SK-N-SH (cell line): ENCODE data around the gene SCNN1G. TPM values are rescaled to one million over a fixed set of nuclear protein-coding genes. Genes with fewer than 3 reads are reported as not detected.

Experiments used
- CTCF ChIA-PET: fragments of 300-600, 350-600 bp; formaldehyde crosslinking; extraction: SDS; loops from one replicate; lab custom pipeline; 2021; lab: Yijun Ruan, JAX
- POLR2A ChIA-PET: fragments of 350-600 bp; sonication (Branson Sonifier 250); formaldehyde crosslinking; extraction: SDS; loops from one replicate; lab custom pipeline; 2020; ENCODE audit warnings: antibody characterized with exemption, inconsistent platforms; lab: Yijun Ruan, JAX
- DNase-seq: peaks from one replicate; pipeline ENCODE4 v3.0.0; 2012
- H2AFZ ChIP-seq: fragments of 200-600 bp; sonication (generic); 2 replicates; pipeline ENCODE4 v1.8.1; 2016; ENCODE audit warnings: antibody characterized with exemption, mild to moderate bottlenecking, low read depth
- H3F3A ChIP-seq: fragments of 200-600 bp; sonication (generic); replicated peaks from 2 replicates; pipeline ENCODE3; 2016; ENCODE audit warnings: antibody characterized with exemption, mild to moderate bottlenecking; ENCODE audit not compliant: insufficient read depth
- H3K27ac ChIP-seq, 2 experiments: fragments of 200-500 bp in 1 of 2; fragments of 200-600 bp in 1 of 2; sonication (Bioruptor generic) in 1 of 2; sonication (generic), shearing (Covaris generic) in 1 of 2; 2 replicates each; pipeline versions ENCODE4 v1.5.1 to v1.6.1; 2014 to 2016; ENCODE audit warnings: low read depth in 2 of 2, inconsistent platforms in 1 of 2, low read length in 1 of 2, mild to moderate bottlenecking in 1 of 2, mixed read lengths in 1 of 2
- H3K27me3 ChIP-seq: fragments of 200-600 bp; sonication (generic), shearing (Covaris generic); 2 replicates; pipeline ENCODE4 v1.6.1; 2016; ENCODE audit warnings: mixed run types; ENCODE audit not compliant: insufficient read depth
- H3K36me3 ChIP-seq, 2 experiments: fragments of 200-500 bp in 1 of 2; fragments of 200-600 bp in 1 of 2; sonication (Bioruptor generic) in 1 of 2; sonication (generic) in 1 of 2; replicated peaks in 1 of 2; 2 replicates each; pipeline versions ENCODE3 to v1.5.1; 2014 to 2016; ENCODE audit warnings: low read length in 1 of 2, mild to moderate bottlenecking in 1 of 2; ENCODE audit not compliant: insufficient read depth in 2 of 2, control insufficient read depth in 1 of 2
- H3K4me1 ChIP-seq, 2 experiments: fragments of 200-500 bp in 1 of 2; fragments of 200-600 bp in 1 of 2; sonication (Bioruptor generic) in 1 of 2; sonication (generic), shearing (Covaris generic) in 1 of 2; 2 replicates each; pipeline versions ENCODE4 v1.5.1 to v1.6.1; 2014 to 2016; ENCODE audit warnings: low read depth in 1 of 2, low read length in 1 of 2, mixed run types in 1 of 2; ENCODE audit not compliant: insufficient read depth in 2 of 2, control insufficient read depth in 1 of 2
- H3K4me2 ChIP-seq: fragments of 200-600 bp; sonication (generic), shearing (Covaris generic); 2 replicates; pipeline ENCODE4 v1.6.1; 2017; ENCODE audit warnings: mixed run types
- H3K4me3 ChIP-seq, 2 experiments: fragments of 200-500 bp in 1 of 2; fragments of 200-600 bp in 1 of 2; sonication (Bioruptor generic) in 1 of 2; sonication (generic), shearing (Covaris generic) in 1 of 2; 2 replicates each; pipeline versions ENCODE4 v1.5.1 to v1.8.1; 2014 to 2016; ENCODE audit warnings: low read depth in 2 of 2, inconsistent platforms in 1 of 2, low read length in 1 of 2, mild to moderate bottlenecking in 1 of 2, mixed read lengths in 1 of 2, moderate library complexity in 1 of 2
- H3K79me2 ChIP-seq: fragments of 200-600 bp; sonication (generic); 2 replicates; pipeline ENCODE4 v1.8.1; 2017; ENCODE audit warnings: mild to moderate bottlenecking; ENCODE audit not compliant: insufficient read depth
- H3K9ac ChIP-seq: fragments of 200-600 bp; sonication (generic); 2 replicates; pipeline ENCODE4 v1.6.1; 2017; ENCODE audit warnings: mixed run types
- H3K9me2 ChIP-seq: fragments of 200-600 bp; sonication (generic); 2 replicates; pipeline ENCODE4 v1.6.1; 2017; ENCODE audit warnings: mixed run types
- H3K9me3 ChIP-seq: fragments of 200-600 bp; sonication (generic); 2 replicates; pipeline ENCODE4 v1.6.1; 2017; ENCODE audit warnings: mixed run types, mild to moderate bottlenecking, moderate library complexity
- H4K20me1 ChIP-seq: fragments of 200-600 bp; sonication (generic); 2 replicates; pipeline ENCODE4 v1.6.1; 2017; ENCODE audit warnings: mild to moderate bottlenecking, mixed run types; ENCODE audit not compliant: insufficient read depth
- EP300 ChIP-seq, 2 experiments: IDR thresholded peaks; 2 replicates each; pipeline versions ENCODE4 v1.4.0 to v1.6.1; 2012; ENCODE audit warnings: borderline replicate concordance in 1 of 2, low read depth in 1 of 2, low read length in 1 of 2
- EZH2phosphoT487 ChIP-seq: fragments of 200-600 bp; sonication (generic); IDR thresholded peaks from 2 replicates; pipeline ENCODE4 v1.6.1; 2017; ENCODE audit warnings: low read depth, mixed run types, mild to moderate bottlenecking, antibody characterized with exemption, moderate library complexity, borderline replicate concordance
- GATA2 ChIP-seq: sonication (generic); formaldehyde crosslinking; IDR thresholded peaks from 2 replicates; pipeline ENCODE4 v1.5.0; 2020; ENCODE audit warnings: mild to moderate bottlenecking, missing genetic modification reagents
- MEF2A ChIP-seq: IDR thresholded peaks from 2 replicates; pipeline ENCODE4 v1.4.0; 2012; ENCODE audit warnings: low read depth, borderline replicate concordance
- MXI1 ChIP-seq: IDR thresholded peaks from 2 replicates; pipeline ENCODE4 v1.6.1; 2012; ENCODE audit warnings: mild to moderate bottlenecking, low read depth, low read length, improper control_type of control experiment
- NFIC ChIP-seq: IDR thresholded peaks from 2 replicates; pipeline ENCODE4 v1.4.0; 2012; ENCODE audit warnings: borderline replicate concordance
- RAD21 ChIP-seq: IDR thresholded peaks from 2 replicates; pipeline ENCODE4 v1.6.1; 2012; ENCODE audit warnings: mild to moderate bottlenecking, low read length
- RCOR1 ChIP-seq: fragments of 150-350 bp; IDR thresholded peaks from 2 replicates; pipeline ENCODE4 v1.6.1; 2017; ENCODE audit warnings: antibody characterized with exemption, low read length
- REST ChIP-seq: IDR thresholded peaks from 2 replicates; pipeline ENCODE4 v1.6.1; 2012; ENCODE audit warnings: mild to moderate bottlenecking, low read depth, low read length, moderate library complexity
- RFX5 ChIP-seq: IDR thresholded peaks from 2 replicates; pipeline ENCODE4 v1.6.1; 2012; ENCODE audit warnings: mild to moderate bottlenecking, improper control_type of control experiment, low read length
- RXRA ChIP-seq: IDR thresholded peaks from 2 replicates; pipeline ENCODE4 v1.4.0; 2012; ENCODE audit warnings: low read depth, mild to moderate bottlenecking, borderline replicate concordance
- SIN3A ChIP-seq: IDR thresholded peaks from 2 replicates; pipeline ENCODE4 v1.6.1; 2012; ENCODE audit warnings: low read depth, mild to moderate bottlenecking, low read length, moderate library complexity, borderline replicate concordance
- SMC3 ChIP-seq: IDR thresholded peaks from 2 replicates; pipeline ENCODE4 v1.6.1; 2012; ENCODE audit warnings: low read depth, low read length, improper control_type of control experiment
- TAF1 ChIP-seq: IDR thresholded peaks from 2 replicates; pipeline ENCODE4 v1.6.1; 2012; ENCODE audit warnings: low read depth, mild to moderate bottlenecking, low read length, moderate library complexity, borderline replicate concordance
- TEAD4 ChIP-seq: IDR thresholded peaks from 2 replicates; pipeline ENCODE4 v1.4.0; 2012; ENCODE audit warnings: mild to moderate bottlenecking, borderline replicate concordance; ENCODE audit not compliant: insufficient read depth
- YY1 ChIP-seq: IDR thresholded peaks from 2 replicates; pipeline ENCODE4 v1.4.0; 2012; ENCODE audit warnings: low read depth, mild to moderate bottlenecking
- ZBTB33 ChIP-seq: IDR thresholded peaks from 2 replicates; pipeline ENCODE4 v1.4.0; 2012; ENCODE audit warnings: low read depth, borderline replicate concordance
- WGBS: methylation state at CpG from one replicate; pipeline ENCODE4 v1.1.6; 2017; ENCODE audit warnings: low lambda C conversion rate; 5-methylcytosine and 5-hydroxymethylcytosine counted together
- polyA plus RNA-seq, 3 experiments: library from polyadenylated mRNA; depleted of rRNA; stranded (reverse); fragments of >200 nt; gene quantifications; 2 replicates each; pipeline ENCODE4 v1.2.3, GENCODE V29; 2012

The SCNN1G gene
- polyA plus RNA-seq, 1 of the 3 experiments (the other 2 are of a cell fraction) = not detected

- H3K4me1 ChIP-seq = no peaks in the 10 kb centered on the region
- H3K36me3 ChIP-seq = no peaks in the 10 kb centered on the region
- no peaks in the 10 kb centered on the region for H3K27me3 ChIP-seq
- H3K9me2 ChIP-seq = no peaks in the 10 kb centered on the region
- no peak overlapping the region for H3K9ac ChIP-seq
- ChIA-PET CTCF (interaction anchor here (1.6 to 8.1 kb wide), 2 partner anchors 250 to 259 kb away, joined by 3 to 77 read pairs; no protein-coding TSS in a partner anchor), POLR2A (no interaction called here)
- H3K4me2 ChIP-seq = no peak overlapping the region
- DNase-seq = no peak
- no peaks in the 10 kb centered on the region for H3K9me3 ChIP-seq
- H3F3A ChIP-seq = no peaks in the 10 kb centered on the region
- H3K27ac ChIP-seq = no peak overlapping the region
- H4K20me1 ChIP-seq = no peaks in the 10 kb centered on the region
- no peaks in the 10 kb centered on the region for H3K79me2 ChIP-seq
- TF ChIP-seq REST = no peak
- no peak for TF ChIP-seq ZBTB33
- no peak overlapping the region for H2AFZ ChIP-seq
- H3K4me3 ChIP-seq = no peak overlapping the region
These were observed 6.9 kb upstream of the SCNN1G start for GRCh38 chr16:23175651-23176050.

GRCh38 chr16:23181506-23181905 is 1.0 kb upstream of the SCNN1G start:
- no peaks in the 10 kb centered on the region for H3K79me2 ChIP-seq
- H3K4me3 ChIP-seq = no peak overlapping the region
- H3K27me3 ChIP-seq = peaks cover 36% of the 10 kb centered on the region
- peaks cover 0 to 15% of the 10 kb centered on the region in 2 experiments; a peak in 1 of 4 replicates for H3K4me1 ChIP-seq
- H3K27ac ChIP-seq = no peak overlapping the region
- no peaks in the 10 kb centered on the region for H3K9me3 ChIP-seq
- POLR2A ChIA-PET = no interaction called here
- H3F3A ChIP-seq = no peaks in the 10 kb centered on the region
- H3K36me3 ChIP-seq = no peaks in the 10 kb centered on the region
- H3K4me2 ChIP-seq = no peak overlapping the region
- H3K9ac ChIP-seq = no peak overlapping the region
- DNase-seq = no peak
- CTCF ChIA-PET = interaction anchor here (0.6 to 9.7 kb wide), 41 partner anchors 9 to 858 kb away, joined by 3 to 290 read pairs (median 3); partner anchors contain the start of gene USP31
- no peaks in the 10 kb centered on the region for H3K9me2 ChIP-seq
- 88% methylated on average over 4 of the region's 4 CpGs for WGBS
- H4K20me1 ChIP-seq = no peaks in the 10 kb centered on the region
- H2AFZ ChIP-seq = no peak overlapping the region
- TF ChIP-seq NFIC = no peak
- TF ChIP-seq YY1 = no peak
- no peak for TF ChIP-seq SMC3
- no peak for TF ChIP-seq EP300 (IDR thresholded peaks at IDR 0.05; ENCODE audit: borderline replicate concordance in 1 of 2, low read depth in 1 of 2, low read length in 1 of 2)
- no peak for TF ChIP-seq RFX5
- TF ChIP-seq SIN3A = no peak
- TF ChIP-seq RAD21 = no peak
- TF ChIP-seq REST = no peak
- no peak for TF ChIP-seq TAF1
- no peak for TF ChIP-seq RCOR1
- no peak for TF ChIP-seq RXRA
- no peak for TF ChIP-seq MEF2A
- TF ChIP-seq MXI1 = no peak
- no peak for TF ChIP-seq EZH2phosphoT487
- TF ChIP-seq GATA2 (CRISPR knock-in tag) = no peak
- TF ChIP-seq TEAD4 = no peak
